Measurements from ENCODE around the gene TASOR2. TPM values are rescaled to one million over a fixed set of nuclear protein-coding genes. Genes with fewer than 3 reads are reported as not detected.

The TASOR2 gene
- total RNA-seq, 1 experiment from 2014 or later, result 67.3 TPM

- no peak for TF ChIP-seq ZNF425 (CRISPR knock-in tag; conservative IDR thresholded peaks at IDR 0.05)
- peak; percentile 99 for TF ChIP-seq ZNF232 (CRISPR knock-in tag; IDR thresholded peaks at IDR 0.05)
- TF ChIP-seq ZBTB21 (CRISPR knock-in tag; IDR thresholded peaks at IDR 0.05; ENCODE audit: borderline replicate concordance), result peak; percentile 96
- TF ChIP-seq CTCF (IDR thresholded peaks at IDR 0.05), result no peak
- TF ChIP-seq STAT6 (CRISPR knock-in tag; conservative IDR thresholded peaks at IDR 0.05; ENCODE audit: low read depth), result no peak
- peak; percentile 97 for TF ChIP-seq E2F1 (CRISPR knock-in tag; IDR thresholded peaks at IDR 0.05)
- TF ChIP-seq GTF2I (CRISPR knock-in tag; conservative IDR thresholded peaks at IDR 0.05), result no peak
- TF ChIP-seq MAX (CRISPR knock-in tag; IDR thresholded peaks at IDR 0.05), result peak; percentile 100
- no peak for TF ChIP-seq AR (CRISPR knock-in tag; IDR thresholded peaks at IDR 0.05)
- no peak for TF ChIP-seq ERG (CRISPR knock-in tag; IDR thresholded peaks at IDR 0.05)
- peak; percentile 60; the same call in 1 of the 2 replicates for TF ChIP-seq ZNF317 (CRISPR knock-in tag; IDR thresholded peaks at IDR 0.05; ENCODE audit: borderline replicate concordance, low read depth)
- TF ChIP-seq NR1H2 (CRISPR knock-in tag; IDR thresholded peaks at IDR 0.05), result peak; percentile 87
- TF ChIP-seq NR2C2 (CRISPR knock-in tag; IDR thresholded peaks at IDR 0.05), result peak; percentile 87
- peak; percentile 97; the same call in 1 of the 2 replicates for TF ChIP-seq PREB (CRISPR knock-in tag; IDR thresholded peaks at IDR 0.05; ENCODE audit: borderline replicate concordance)
- TF ChIP-seq RORB (CRISPR knock-in tag; IDR thresholded peaks at IDR 0.05), result no peak
- peak; percentile 89; the same call in 1 of the 2 replicates for TF ChIP-seq ZNF219 (CRISPR knock-in tag; IDR thresholded peaks at IDR 0.05; ENCODE audit: borderline replicate concordance)
- TF ChIP-seq FOXJ3 (CRISPR knock-in tag; IDR thresholded peaks at IDR 0.05; ENCODE audit: borderline replicate concordance), result peak; percentile 92; the same call in 1 of the 2 replicates
- TF ChIP-seq SP1 (CRISPR knock-in tag; conservative IDR thresholded peaks at IDR 0.05), result peak; percentile 72
- peak; percentile 97 for TF ChIP-seq IRF1 (CRISPR knock-in tag; IDR thresholded peaks at IDR 0.05)
- TF ChIP-seq ZBTB43 (CRISPR knock-in tag; IDR thresholded peaks at IDR 0.05), result peak; percentile 94
- peak; percentile 96 for TF ChIP-seq E2F5 (CRISPR knock-in tag; IDR thresholded peaks at IDR 0.05)
Measured at GRCh38 chr10:5684318-5684970, at the start of gene TASOR2 (continued).

Measured in WTC11 (cell line).